OCI-LY1 (cell line): Measurements from ENCODE around the gene AGK.
A peak's percentile ranks its signal among the peaks of the same experiment; 100 is the strongest.

Experiments
- H2AFZ ChIP-seq: fragments of 200-600 bp; sonication (generic), shearing (Covaris generic); 2 replicates; pipeline ENCODE4 v1.6.0; 2014; ENCODE audit warnings: antibody characterized with exemption, mild to moderate bottlenecking, low read length
- H3F3A ChIP-seq: fragments of 200-600 bp; sonication (generic), shearing (Covaris generic); 2 replicates; pipeline ENCODE4 v1.6.0; 2014; ENCODE audit warnings: mild to moderate bottlenecking, antibody characterized with exemption, low read length, moderate library complexity; ENCODE audit not compliant: insufficient read depth
- H3K27ac ChIP-seq: fragments of 200-600 bp; sonication (generic); 2 replicates; pipeline ENCODE4 v1.5.1; 2014; ENCODE audit warnings: low read length, mixed run types, mild to moderate bottlenecking, low read depth; ENCODE audit not compliant: poor library complexity, severe bottlenecking
- H3K27me3 ChIP-seq: fragments of 200-600 bp; sonication (generic); 2 replicates; pipeline ENCODE4 v1.6.0; 2014; ENCODE audit warnings: antibody characterized with exemption, mild to moderate bottlenecking, low read length, moderate library complexity; ENCODE audit not compliant: insufficient read depth
- H3K36me3 ChIP-seq: fragments of 200-600 bp; sonication (generic); 2 replicates; pipeline ENCODE4 v1.6.1; 2014; ENCODE audit warnings: mild to moderate bottlenecking, antibody characterized with exemption, low read length, moderate library complexity, mixed read lengths; ENCODE audit not compliant: insufficient read depth
- H3K4me1 ChIP-seq: fragments of 200-600 bp; sonication (generic); 2 replicates; pipeline ENCODE4 v1.5.1; 2014; ENCODE audit warnings: mild to moderate bottlenecking, low read length, moderate library complexity; ENCODE audit not compliant: insufficient read depth, severe bottlenecking
- H3K4me2 ChIP-seq: fragments of 200-600 bp; sonication (generic), shearing (Covaris generic); 2 replicates; pipeline ENCODE4 v1.6.1; 2014; ENCODE audit warnings: low read length
- H3K4me3 ChIP-seq: fragments of 200-600 bp; sonication (generic); 2 replicates; pipeline ENCODE4 v1.5.1; 2014; ENCODE audit warnings: low read length, low read depth, mild to moderate bottlenecking, mixed read lengths; ENCODE audit not compliant: poor library complexity, severe bottlenecking
- H3K79me2 ChIP-seq: fragments of 200-600 bp; shearing (Covaris generic); 2 replicates; pipeline ENCODE4 v1.6.1; 2016; ENCODE audit warnings: mixed run types, low read length, mixed read lengths; ENCODE audit not compliant: insufficient read depth
- H3K9ac ChIP-seq: fragments of 200-600 bp; sonication (generic), shearing (Covaris generic); 2 replicates; pipeline ENCODE4 v1.6.1; 2014; ENCODE audit warnings: mild to moderate bottlenecking, low read length, mixed read lengths
- H3K9me2 ChIP-seq: fragments of 200-600 bp; sonication (generic), shearing (Covaris generic); 2 replicates; pipeline ENCODE4 v1.6.1; 2014; ENCODE audit warnings: low read depth, mild to moderate bottlenecking, low read length, mixed read lengths
- H3K9me3 ChIP-seq: fragments of 200-600 bp; shearing (Covaris generic); 2 replicates; pipeline ENCODE4 v1.6.1; 2014; ENCODE audit warnings: low read length, mixed read lengths
- H4K20me1 ChIP-seq: fragments of 200-600 bp; sonication (generic), shearing (Covaris generic); 2 replicates; pipeline ENCODE4 v1.6.0; 2016; ENCODE audit warnings: mild to moderate bottlenecking, low read length; ENCODE audit not compliant: insufficient read depth
- CTCF ChIP-seq: fragments of 200-600 bp; sonication (generic), shearing (Covaris generic); IDR thresholded peaks from 2 replicates; pipeline ENCODE4 v1.5.1; 2017; ENCODE audit warnings: mild to moderate bottlenecking, antibody characterized with exemption, low read length, moderate library complexity, mixed read lengths
- EZH2 ChIP-seq: fragments of 200-600 bp; sonication (generic), shearing (Covaris generic); IDR thresholded peaks from 2 replicates; pipeline ENCODE4 v1.8.0; 2017; ENCODE audit warnings: borderline replicate concordance, mixed run types, mild to moderate bottlenecking, antibody characterized with exemption, low read length, moderate library complexity, mixed read lengths

Gene AGK

GRCh38 chr7:141640239-141640840, 89.1 kb downstream of the AGK start:
- Histone ChIP-seq H3K9ac (no peak overlapping the region), H3K4me3 (no peak overlapping the region), H4K20me1 (no peaks in the 10 kb centered on the region), H3K4me1 (no peaks in the 10 kb centered on the region), H3K27me3 (no peaks in the 10 kb centered on the region), H3K79me2 (no peaks in the 10 kb centered on the region), H3K4me2 (no peak overlapping the region), H3F3A (no peaks in the 10 kb centered on the region), H3K27ac (no peak overlapping the region), H3K9me3 (no peaks in the 10 kb centered on the region), H3K9me2 (no peaks in the 10 kb centered on the region), H3K36me3 (peaks cover 16% of the 10 kb centered on the region), H2AFZ (no peak overlapping the region)
- TF ChIP-seq CTCF (no peak), EZH2 (no peak)

GRCh38 chr7:141641876-141642275, 90.7 kb downstream of the AGK start:
- no peaks in the 10 kb centered on the region for H3K79me2 ChIP-seq
- peaks cover 16% of the 10 kb centered on the region for H3K36me3 ChIP-seq
- H3K9me2 ChIP-seq = no peaks in the 10 kb centered on the region
- no peaks in the 10 kb centered on the region for H3K27me3 ChIP-seq
- H3K4me2 ChIP-seq = no peak overlapping the region
- H3K27ac ChIP-seq = no peak overlapping the region
- no peak overlapping the region for H2AFZ ChIP-seq
- no peak overlapping the region for H3K9ac ChIP-seq
- no peaks in the 10 kb centered on the region for H3K9me3 ChIP-seq
- TF ChIP-seq EZH2 = no peak
- 0 out of 2 replicates have a peak, but pooled peaks have one; percentile 5 for TF ChIP-seq CTCF
- H3K4me1 ChIP-seq = no peaks in the 10 kb centered on the region
- no peaks in the 10 kb centered on the region for H4K20me1 ChIP-seq
- H3F3A ChIP-seq = no peaks in the 10 kb centered on the region
- H3K4me3 ChIP-seq = no peak overlapping the region

GRCh38 chr7:141645188-141645587, 94.0 kb downstream of the AGK start:
- Histone ChIP-seq H3F3A (no peaks in the 10 kb centered on the region), H3K9me2 (no peaks in the 10 kb centered on the region), H3K9ac (no peak overlapping the region), H3K27ac (no peak overlapping the region), H3K27me3 (no peaks in the 10 kb centered on the region), H4K20me1 (no peaks in the 10 kb centered on the region), H3K9me3 (no peaks in the 10 kb centered on the region), H2AFZ (no peak overlapping the region), H3K4me1 (peaks cover 18% of the 10 kb centered on the region), H3K79me2 (no peaks in the 10 kb centered on the region), H3K36me3 (peaks cover 16% of the 10 kb centered on the region), H3K4me2 (no peak overlapping the region), H3K4me3 (no peak overlapping the region)
- no peak for TF ChIP-seq CTCF
- no peak for TF ChIP-seq EZH2
